HG02642 (cell line): Measurements from ENCODE around the gene STPG4.
"Not testable (repeated sequence)": the region's sequence is repeated elsewhere in the genome, so short reads cannot be mapped to it uniquely, and the experiment has no call there.

Experiments
- ATAC-seq: cut with Tn5 transposase; IDR thresholded peaks from one replicate; pipeline ENCODE4 v1.9.1; 2021; ENCODE audit warnings: mild to moderate bottlenecking; ENCODE audit not compliant: unreplicated experiment, poor library complexity

The STPG4 gene

GRCh38 chr2:47173986-47174732, 19.1 kb upstream of the STPG4 start:
- no peak for ATAC-seq

- no peak for ATAC-seq
These were observed 18.0 kb upstream of the STPG4 start for GRCh38 chr2:47172922-47173695.

DNA sequence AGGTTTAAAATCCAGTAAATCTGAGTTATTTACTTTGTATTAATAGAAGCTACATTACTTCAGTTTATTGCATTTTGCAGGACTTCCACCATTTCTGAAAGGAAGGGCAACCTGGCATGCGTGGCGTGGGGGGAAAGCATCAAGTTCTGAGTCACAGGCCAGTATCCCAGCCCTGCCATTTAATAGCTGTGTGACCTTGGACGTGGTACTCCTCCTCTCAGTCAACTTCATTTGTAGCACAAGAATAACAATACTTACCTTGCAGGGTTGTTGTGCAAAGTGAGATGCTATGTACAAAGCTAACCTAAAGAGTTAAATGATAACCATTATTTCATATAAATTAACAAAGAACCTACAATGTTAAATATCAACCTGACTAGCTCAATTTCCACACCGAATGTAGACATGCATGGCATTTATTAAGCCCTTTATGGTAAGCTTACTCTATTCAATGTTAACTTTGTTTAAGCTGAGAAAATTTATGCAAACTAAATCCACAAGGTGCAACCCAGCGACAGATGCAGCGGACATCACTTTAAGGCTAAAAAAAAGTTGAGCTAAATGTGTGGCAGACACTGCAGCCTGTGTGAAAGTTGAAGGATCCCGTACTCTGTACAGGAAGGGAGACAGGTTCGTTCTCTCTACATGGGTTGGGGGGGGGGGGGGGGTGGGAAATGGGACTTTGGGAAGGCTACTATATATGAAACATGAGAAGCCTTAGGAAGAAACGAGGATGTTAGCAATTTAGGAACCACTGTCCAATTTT, 17.2 kb upstream of the STPG4 start:
- no peak for ATAC-seq

- ATAC-seq: no peak
These were observed 14.7 kb upstream of the STPG4 start for GRCh38 chr2:47169784-47170183.

GRCh38 chr2:47168895-47169294, 13.8 kb upstream of the STPG4 start:
- not testable (repeated sequence) for ATAC-seq

DNA sequence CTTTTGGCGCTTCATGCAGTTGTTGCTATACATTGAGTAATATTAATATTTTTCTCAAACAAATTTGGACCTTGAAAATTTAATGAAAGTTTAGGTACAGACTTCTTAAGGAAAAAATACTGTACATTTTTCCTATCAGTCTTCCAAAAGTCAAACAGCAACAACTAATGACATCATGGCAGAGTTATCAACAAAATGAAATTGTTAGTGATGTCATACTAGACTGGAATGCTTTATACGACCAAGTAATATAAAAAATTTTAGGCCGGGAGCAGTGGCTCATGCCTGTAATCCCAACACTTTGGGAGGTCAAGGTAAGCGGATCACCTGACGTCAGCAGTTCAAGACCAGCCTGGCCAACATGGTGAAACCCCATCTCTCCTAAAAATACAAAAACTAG, 12.0 kb upstream of the STPG4 start:
- no peak for ATAC-seq

DNA sequence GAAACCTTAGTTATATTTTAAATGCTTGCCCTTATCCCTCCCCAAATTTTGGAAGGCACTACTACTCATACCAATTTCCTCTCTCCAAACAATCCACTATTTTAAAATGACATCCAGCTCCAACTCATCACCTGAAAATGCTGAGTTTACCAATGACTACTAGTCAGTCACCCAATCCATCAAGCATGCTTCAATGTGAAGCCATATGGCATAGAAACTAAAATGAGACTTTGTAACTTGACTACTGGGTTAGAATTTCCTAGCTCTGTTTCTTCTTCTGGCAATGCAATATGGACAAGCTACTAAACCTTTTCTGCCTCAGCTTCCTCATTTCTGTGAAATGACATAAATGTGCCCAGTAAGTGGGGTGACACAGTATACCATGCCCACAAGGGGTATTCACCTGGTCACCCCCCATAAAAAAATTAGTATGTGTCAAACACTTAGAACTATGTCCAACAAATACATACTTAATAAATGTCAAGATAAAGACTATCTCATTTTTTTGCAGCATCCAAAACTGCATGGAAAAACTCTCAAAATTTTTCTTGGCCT, 10.0 kb upstream of the STPG4 start:
- ATAC-seq: no peak

- no peak for ATAC-seq
These were observed 7.7 kb upstream of the STPG4 start for GRCh38 chr2:47162780-47163179.

DNA sequence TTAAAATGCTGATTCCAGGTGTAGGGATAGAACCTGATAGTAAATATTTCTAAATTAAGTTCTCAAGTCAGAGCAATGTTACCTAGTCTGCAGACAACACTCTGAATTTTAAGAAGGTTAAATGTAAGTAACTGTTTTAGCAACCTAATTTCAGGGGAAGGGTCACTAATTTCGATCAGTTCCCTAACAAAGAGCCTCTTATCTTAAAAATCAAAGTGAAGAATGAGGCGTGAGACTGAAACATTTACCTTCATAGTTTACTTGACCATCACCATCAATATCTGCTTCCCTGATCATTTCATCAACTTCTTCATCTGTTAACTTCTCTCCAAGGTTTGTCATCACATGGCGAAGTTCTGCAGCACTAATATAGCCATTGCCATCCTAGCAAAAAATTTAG, 6.4 kb upstream of the STPG4 start:
- ATAC-seq: no peak

DNA sequence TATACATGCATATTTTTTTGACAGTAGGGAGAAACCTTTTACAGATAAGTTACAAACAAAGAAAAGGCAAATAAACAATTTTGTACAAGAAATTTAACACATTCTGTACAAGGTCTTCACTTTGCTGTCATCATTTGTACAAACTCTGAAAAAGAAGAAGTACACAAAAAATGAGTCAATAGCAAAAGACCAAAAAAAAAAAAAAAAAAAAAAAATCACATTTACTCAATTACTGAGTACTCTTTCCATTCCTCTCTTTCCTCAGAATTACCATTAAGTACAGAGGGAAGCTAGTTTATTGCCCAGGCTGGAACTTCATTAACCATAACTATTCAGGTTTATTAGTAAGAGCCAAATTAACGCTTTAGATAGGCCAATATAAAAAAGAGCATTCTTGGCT, 5.6 kb upstream of the STPG4 start:
- ATAC-seq: no peak

DNA sequence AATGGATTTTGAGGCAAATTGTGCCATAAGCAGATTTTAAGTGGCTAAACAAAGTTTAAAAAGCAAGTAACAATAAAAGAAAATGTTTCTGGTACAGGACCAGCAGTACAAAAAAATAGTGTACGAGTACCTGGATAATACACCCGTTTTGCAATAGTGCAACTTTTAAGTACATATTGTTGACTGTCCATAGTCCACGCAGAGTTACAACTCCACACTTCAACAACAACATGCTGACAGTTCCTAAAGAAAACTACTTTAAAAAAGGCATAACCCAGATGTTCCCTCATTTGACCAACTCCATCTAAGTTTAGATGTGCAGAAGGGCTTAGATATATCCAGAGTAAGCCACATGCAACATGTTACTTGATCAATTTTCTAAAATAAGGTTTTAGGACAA, 5.1 kb upstream of the STPG4 start:
- no peak for ATAC-seq

DNA sequence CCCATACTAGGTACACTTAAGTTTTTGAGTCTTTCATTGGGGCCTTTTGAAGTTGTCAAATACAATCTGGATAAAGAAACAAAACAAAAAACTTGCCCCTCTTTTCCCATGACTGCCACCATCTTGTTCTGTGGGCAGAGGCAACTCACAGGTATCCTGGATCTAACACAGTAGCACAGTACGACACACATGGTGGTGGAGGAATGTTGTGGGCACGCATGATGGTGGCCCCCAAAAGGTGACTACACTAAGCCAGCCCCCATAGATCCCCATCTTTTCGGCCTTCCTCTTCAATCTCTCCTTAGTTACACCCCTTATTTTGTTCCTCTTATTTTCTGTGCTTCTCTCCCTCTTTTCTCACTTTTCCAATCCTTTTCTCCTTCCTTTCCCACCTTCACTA, 4.5 kb upstream of the STPG4 start:
- ATAC-seq: no peak

- ATAC-seq: no peak
These were observed 3.5 kb upstream of the STPG4 start for GRCh38 chr2:47158576-47158975.

DNA sequence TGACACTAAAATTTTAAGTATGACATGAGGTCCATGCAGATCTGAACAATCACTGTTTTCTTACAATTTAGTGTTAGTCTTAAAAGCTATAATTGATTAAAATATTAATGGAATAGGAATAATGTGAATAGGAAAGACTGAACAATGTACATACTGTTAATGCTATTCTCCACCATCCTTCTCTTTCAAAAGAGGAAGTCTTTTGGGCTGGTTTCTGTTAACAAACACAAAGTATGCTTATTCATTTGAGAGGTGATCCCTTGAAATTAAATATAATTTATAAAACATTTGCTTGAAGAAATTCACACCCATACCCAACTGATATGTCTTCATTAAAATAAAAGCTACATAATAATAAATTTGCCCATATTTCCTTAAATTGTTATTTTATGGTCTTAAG, 2.3 kb downstream of the STPG4 start:
- no peak for ATAC-seq

GRCh38 chr2:47150175-47150574, 4.9 kb downstream of the STPG4 start:
- no peak for ATAC-seq

- ATAC-seq: no peak
These were observed 8.1 kb downstream of the STPG4 start for GRCh38 chr2:47147021-47147420.

GRCh38 chr2:47145466-47145865, 9.6 kb downstream of the STPG4 start:
- ATAC-seq: no peak

DNA sequence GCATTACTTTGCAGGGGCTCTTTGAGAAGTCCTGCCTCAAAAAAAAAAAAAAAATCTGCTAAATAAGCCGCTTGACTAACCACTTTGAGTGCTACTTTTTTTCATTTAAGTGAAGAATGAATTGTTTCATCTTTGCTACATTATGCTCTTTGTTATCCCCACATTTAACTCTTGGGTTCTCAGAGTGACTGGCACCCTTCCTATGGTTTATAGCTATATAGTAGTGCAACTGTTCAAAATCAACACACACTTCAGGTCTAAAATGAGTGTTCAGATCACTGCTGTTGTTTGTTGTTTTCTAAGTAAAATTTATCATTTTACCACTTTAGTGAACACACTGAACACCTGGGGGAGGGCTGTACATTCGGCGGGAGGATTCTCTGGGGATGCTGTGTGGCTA, 13.6 kb downstream of the STPG4 start:
- no peak for ATAC-seq

DNA sequence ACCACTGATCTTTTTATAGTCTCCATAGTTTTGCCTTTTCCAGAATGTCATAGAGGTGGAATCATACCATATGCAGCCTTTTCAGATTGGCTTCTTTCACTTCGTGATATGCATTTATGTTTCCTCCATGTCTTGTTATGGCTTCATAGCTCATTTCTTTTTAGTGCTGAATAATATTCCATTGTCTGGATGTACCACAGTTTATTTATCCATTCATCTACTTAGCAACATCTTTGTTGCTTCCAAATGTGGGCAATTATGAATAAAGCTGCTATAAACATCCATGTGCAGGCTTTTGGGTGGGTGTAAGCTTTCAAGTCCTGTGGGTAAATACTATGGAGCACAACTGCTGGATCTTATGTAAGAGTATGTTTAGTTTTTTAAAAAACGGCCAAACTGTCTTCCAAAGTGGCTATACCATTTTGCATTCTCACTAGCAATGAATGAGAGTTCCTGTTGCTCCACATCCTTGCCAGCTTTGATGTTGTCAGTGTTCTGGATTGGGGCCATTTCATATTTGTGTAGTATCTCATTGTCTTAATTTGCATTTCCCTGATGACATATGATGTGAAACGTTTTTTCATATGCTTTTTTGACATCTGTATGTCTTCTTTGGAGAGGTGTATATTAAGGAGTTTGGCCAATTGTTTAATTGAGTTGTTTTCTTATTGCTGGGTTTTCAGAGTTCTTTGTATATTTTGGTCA, 20.6 kb downstream of the STPG4 start:
- ATAC-seq: no peak

- ATAC-seq: no peak
These were observed 22.1 kb downstream of the STPG4 start for GRCh38 chr2:47133046-47133445.
